ENCODE measurements around the gene GLT6D1. TPM values are rescaled to one million over a fixed set of nuclear protein-coding genes. Genes with fewer than 3 reads are reported as not detected.

The GLT6D1 gene
- total RNA-seq, 2 experiments from 2014 or later = not detected

DNA sequence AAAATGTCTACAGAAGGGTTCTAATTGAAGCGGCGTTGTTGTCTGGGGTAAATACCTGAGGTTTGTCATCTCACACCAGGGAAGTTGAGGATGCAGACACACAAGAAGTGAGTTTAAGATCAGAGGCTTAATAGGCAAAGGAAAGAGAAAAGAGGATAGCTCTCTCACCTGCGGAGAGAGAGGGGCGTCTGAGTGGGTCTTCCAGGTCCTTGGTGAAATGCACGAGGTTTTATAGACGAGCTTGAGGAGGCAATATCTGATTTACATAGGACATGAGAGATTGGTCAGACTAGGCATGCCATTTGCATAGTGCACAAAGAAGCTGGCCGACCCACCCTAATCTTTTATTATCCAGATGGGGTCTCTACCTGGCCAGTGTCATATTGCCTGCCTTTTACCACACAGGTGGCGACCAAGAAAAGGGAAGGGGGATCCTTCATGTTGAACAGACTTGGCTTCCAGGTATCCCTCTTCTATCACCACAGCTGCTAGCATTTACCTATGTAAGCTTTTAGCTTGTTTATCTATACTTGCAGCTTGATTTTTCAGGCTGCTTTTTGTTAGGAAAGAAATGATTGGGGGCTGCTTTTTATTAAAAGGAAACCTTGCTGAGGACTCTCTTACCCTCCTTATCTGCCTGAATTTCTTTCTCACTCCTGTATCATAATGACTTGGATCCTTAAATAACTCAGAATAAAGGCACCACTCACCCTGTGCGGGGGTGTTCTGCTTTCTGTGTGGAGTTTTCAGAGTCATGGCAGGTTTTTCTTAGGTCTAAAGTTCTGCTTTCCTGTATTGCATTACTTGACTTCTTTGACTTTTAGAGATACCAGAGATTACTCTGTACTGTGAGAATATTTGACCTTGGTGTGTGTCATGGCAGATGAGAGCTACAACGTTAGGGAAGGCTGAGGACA, 9.4 kb upstream of the GLT6D1 start:
- intact Hi-C loops (cut with micrococcal nuclease; ENCODE audit: unreplicated experiment) = no loop called here
- H3K27ac ChIP-seq (ENCODE audit: low read depth, low read length, poor library complexity, severe bottlenecking) = no peak overlapping the region
- H3K4me2 ChIP-seq (ENCODE audit: low read length) = no peak overlapping the region
- peaks cover 44% of the 10 kb centered on the region for H3K9me3 ChIP-seq (ENCODE audit: low read length)
- TF ChIP-seq EZH2phosphoT487 (IDR thresholded peaks at IDR 0.05; ENCODE audit: borderline replicate concordance, low read depth, low read length) = no peak
- TF ChIP-seq, protein P1, sequence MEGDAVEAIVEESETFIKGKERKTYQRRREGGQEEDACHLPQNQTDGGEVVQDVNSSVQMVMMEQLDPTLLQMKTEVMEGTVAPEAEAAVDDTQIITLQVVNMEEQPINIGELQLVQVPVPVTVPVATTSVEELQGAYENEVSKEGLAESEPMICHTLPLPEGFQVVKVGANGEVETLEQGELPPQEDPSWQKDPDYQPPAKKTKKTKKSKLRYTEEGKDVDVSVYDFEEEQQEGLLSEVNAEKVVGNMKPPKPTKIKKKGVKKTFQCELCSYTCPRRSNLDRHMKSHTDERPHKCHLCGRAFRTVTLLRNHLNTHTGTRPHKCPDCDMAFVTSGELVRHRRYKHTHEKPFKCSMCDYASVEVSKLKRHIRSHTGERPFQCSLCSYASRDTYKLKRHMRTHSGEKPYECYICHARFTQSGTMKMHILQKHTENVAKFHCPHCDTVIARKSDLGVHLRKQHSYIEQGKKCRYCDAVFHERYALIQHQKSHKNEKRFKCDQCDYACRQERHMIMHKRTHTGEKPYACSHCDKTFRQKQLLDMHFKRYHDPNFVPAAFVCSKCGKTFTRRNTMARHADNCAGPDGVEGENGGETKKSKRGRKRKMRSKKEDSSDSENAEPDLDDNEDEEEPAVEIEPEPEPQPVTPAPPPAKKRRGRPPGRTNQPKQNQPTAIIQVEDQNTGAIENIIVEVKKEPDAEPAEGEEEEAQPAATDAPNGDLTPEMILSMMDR (conservative IDR thresholded peaks at IDR 0.05; ENCODE audit: low read length) = no peak
- no peak overlapping the region for H2AFZ ChIP-seq (ENCODE audit: low read length)
- no peaks in the 10 kb centered on the region for H3K79me2 ChIP-seq (ENCODE audit: insufficient read depth, low read depth, low read length)
- H3K4me3 ChIP-seq (ENCODE audit: low read depth, low read length, poor library complexity, severe bottlenecking) = no peak overlapping the region
- no peaks in the 10 kb centered on the region for H3K36me3 ChIP-seq (ENCODE audit: insufficient read depth, low read length)
- H3K9me2 ChIP-seq (ENCODE audit: insufficient read depth, low read length) = no peaks in the 10 kb centered on the region
- DNase-seq (ENCODE audit: low spot score) = no peak
- ChIA-PET POLR2A (interaction anchor here (0.6 to 0.7 kb wide), 2 partner anchors 37 to 333 kb away, joined by 3 read pairs; no protein-coding TSS in a partner anchor), CTCF (ENCODE audit: unreplicated experiment) (no interaction called here)
- no peaks in the 10 kb centered on the region for H3K4me1 ChIP-seq (ENCODE audit: insufficient read depth, low read length, poor library complexity, severe bottlenecking)
- no peaks in the 10 kb centered on the region for H4K20me1 ChIP-seq (ENCODE audit: insufficient read depth, low read length)
- BruUV-seq (replicated peaks) = no TSS peak

- no peak overlapping the region for H3K4me3 ChIP-seq (ENCODE audit: low read depth, low read length, poor library complexity, severe bottlenecking)
- H3K4me2 ChIP-seq (ENCODE audit: low read length) = no peak overlapping the region
- ChIA-PET CTCF (ENCODE audit: unreplicated experiment) (no interaction called here), POLR2A (interaction anchor here (0.7 kb wide), 1 partner anchor 38 kb away, joined by 3 read pairs; no protein-coding TSS in a partner anchor)
- DNase-seq (ENCODE audit: low spot score) = peak; percentile 16
- no peaks in the 10 kb centered on the region for H3K79me2 ChIP-seq (ENCODE audit: insufficient read depth, low read depth, low read length)
- intact Hi-C loops (cut with micrococcal nuclease; ENCODE audit: unreplicated experiment) = no loop called here
- BruUV-seq (replicated peaks) = no TSS peak
- no peaks in the 10 kb centered on the region for H3K4me1 ChIP-seq (ENCODE audit: insufficient read depth, low read length, poor library complexity, severe bottlenecking)
- H3K9me2 ChIP-seq (ENCODE audit: insufficient read depth, low read length) = no peaks in the 10 kb centered on the region
- no peaks in the 10 kb centered on the region for H4K20me1 ChIP-seq (ENCODE audit: insufficient read depth, low read length)
- no peak for TF ChIP-seq EZH2phosphoT487 (IDR thresholded peaks at IDR 0.05; ENCODE audit: borderline replicate concordance, low read depth, low read length)
- TF ChIP-seq, protein P1 (conservative IDR thresholded peaks at IDR 0.05; ENCODE audit: low read length) = no peak
- no peak overlapping the region for H3K27ac ChIP-seq (ENCODE audit: low read depth, low read length, poor library complexity, severe bottlenecking)
- H3K36me3 ChIP-seq (ENCODE audit: insufficient read depth, low read length) = no peaks in the 10 kb centered on the region
- no peak overlapping the region for H2AFZ ChIP-seq (ENCODE audit: low read length)
- peaks cover 44% of the 10 kb centered on the region for H3K9me3 ChIP-seq (ENCODE audit: low read length)
Measured at GRCh38 chr9:135647884-135648283, 8.5 kb upstream of the GLT6D1 start.

All from OCI-LY7 (cell line).